Fibroblast of lung (primary cell): ENCODE measurements around the gene ADCY9. TPM values are rescaled to one million over a fixed set of nuclear protein-coding genes. Genes with fewer than 3 reads are reported as not detected.

ENCODE experiments used
- DNase-seq, 2 donors: peaks; one replicate each; pipeline versions ENCODE4 v3.0.0 to v3.0.0-alpha.2; 2010; ENCODE audit warnings: low read depth in 2 of 2
- H2AFZ ChIP-seq: 2 replicates; pipeline ENCODE4 v1.5.1; 2012; ENCODE audit warnings: low read length, control low read depth, inconsistent platforms
- H3K27ac ChIP-seq: 2 replicates; pipeline ENCODE4 v1.5.1; 2011; ENCODE audit warnings: low read length, control low read depth; ENCODE audit not compliant: insufficient read depth
- H3K27me3 ChIP-seq: 2 replicates; pipeline ENCODE4 v1.5.1; 2011; ENCODE audit warnings: mild to moderate bottlenecking, low read length; ENCODE audit not compliant: control insufficient read depth, insufficient read depth
- H3K36me3 ChIP-seq: 2 replicates; pipeline ENCODE4 v1.5.1; 2011; ENCODE audit warnings: low read length; ENCODE audit not compliant: control insufficient read depth, insufficient read depth
- H3K4me1 ChIP-seq: 2 replicates; pipeline ENCODE4 v1.5.1; 2011; ENCODE audit warnings: low read length; ENCODE audit not compliant: control insufficient read depth, insufficient read depth; ENCODE audit errors: extremely low read depth
- H3K4me2 ChIP-seq: 2 replicates; pipeline ENCODE4 v1.5.1; 2011; ENCODE audit warnings: low read length, control low read depth; ENCODE audit not compliant: insufficient read depth; ENCODE audit errors: extremely low read depth
- H3K4me3 ChIP-seq, 4 experiments: fragments of 200-600 bp in 1 of 4; sonication (generic) in 1 of 4; replicated peaks in 1 of 4; 2 replicates each; pipeline ENCODE4 v1.5.1; 2011 to 2016; ENCODE audit warnings: low read length in 4 of 4, low read depth in 3 of 4, mild to moderate bottlenecking in 3 of 4, control low read depth in 2 of 4, inconsistent platforms in 1 of 4, mixed read lengths in 1 of 4; ENCODE audit not compliant: insufficient read depth in 1 of 4; ENCODE audit errors: control extremely low read depth in 1 of 4
- H3K79me2 ChIP-seq: 2 replicates; pipeline ENCODE4 v1.5.1; 2012; ENCODE audit warnings: mild to moderate bottlenecking, low read length, inconsistent platforms; ENCODE audit not compliant: control insufficient read depth, insufficient read depth
- H3K9ac ChIP-seq: 2 replicates; pipeline ENCODE4 v1.5.1; 2011; ENCODE audit warnings: mild to moderate bottlenecking, low read length, control low read depth; ENCODE audit not compliant: insufficient read depth
- H3K9me3 ChIP-seq: 2 replicates; pipeline ENCODE4 v1.5.1; 2012; ENCODE audit warnings: low read depth, low read length; ENCODE audit not compliant: control insufficient read depth, insufficient read depth
- H4K20me1 ChIP-seq: 2 replicates; pipeline ENCODE4 v1.5.1; 2011; ENCODE audit warnings: low read length; ENCODE audit not compliant: control insufficient read depth, insufficient read depth; ENCODE audit errors: extremely low read depth
- EZH2 ChIP-seq: IDR thresholded peaks from 2 replicates; pipeline ENCODE4 v1.5.1; 2012; ENCODE audit warnings: low read length, control low read depth, mild to moderate bottlenecking; ENCODE audit errors: missing control alignments
- polyA plus RNA-seq, 2 donors: library from polyadenylated mRNA; depleted of rRNA in 1 of 2; stranded (reverse) in 1 of 2; unstranded in 1 of 2; fragments of >200 nt; gene quantifications; 2 replicates each; pipeline ENCODE4 v1.2.1, GENCODE V29; 2011 to 2012; ENCODE audit warnings: missing spikeins in 1 of 2
- total RNA-seq: library from RNA; depleted of rRNA; stranded (reverse); fragments of >200 nt; gene quantifications from 2 replicates; pipeline ENCODE4 v1.2.1, GENCODE V29; 2014
- TF ChIP-seq, protein P1 (sequence below), 2 donors: IDR thresholded peaks in 1 of 2; conservative IDR thresholded peaks in 1 of 2; 1 replicate in 1 of 2; 2 replicates in 1 of 2; pipeline ENCODE4 v1.5.1; 2011 to 2012; ENCODE audit warnings: low read length in 2 of 2, control low read depth in 1 of 2, inconsistent platforms in 1 of 2, low read depth in 1 of 2, mild to moderate bottlenecking in 1 of 2

The ADCY9 gene
- total and polyA plus RNA-seq, 2 donors (not counting 1 experiment from before 2014, with no cell fraction given) = 22.1 to 37.0 TPM

- no peak overlapping the region for H2AFZ ChIP-seq
- no peak overlapping the region for H3K9ac ChIP-seq
- peaks cover 1% of the 10 kb centered on the region for H3K79me2 ChIP-seq
- H4K20me1 ChIP-seq = no peaks in the 10 kb centered on the region
- no peaks in the 10 kb centered on the region for H3K27me3 ChIP-seq
- TF ChIP-seq, protein P1, sequence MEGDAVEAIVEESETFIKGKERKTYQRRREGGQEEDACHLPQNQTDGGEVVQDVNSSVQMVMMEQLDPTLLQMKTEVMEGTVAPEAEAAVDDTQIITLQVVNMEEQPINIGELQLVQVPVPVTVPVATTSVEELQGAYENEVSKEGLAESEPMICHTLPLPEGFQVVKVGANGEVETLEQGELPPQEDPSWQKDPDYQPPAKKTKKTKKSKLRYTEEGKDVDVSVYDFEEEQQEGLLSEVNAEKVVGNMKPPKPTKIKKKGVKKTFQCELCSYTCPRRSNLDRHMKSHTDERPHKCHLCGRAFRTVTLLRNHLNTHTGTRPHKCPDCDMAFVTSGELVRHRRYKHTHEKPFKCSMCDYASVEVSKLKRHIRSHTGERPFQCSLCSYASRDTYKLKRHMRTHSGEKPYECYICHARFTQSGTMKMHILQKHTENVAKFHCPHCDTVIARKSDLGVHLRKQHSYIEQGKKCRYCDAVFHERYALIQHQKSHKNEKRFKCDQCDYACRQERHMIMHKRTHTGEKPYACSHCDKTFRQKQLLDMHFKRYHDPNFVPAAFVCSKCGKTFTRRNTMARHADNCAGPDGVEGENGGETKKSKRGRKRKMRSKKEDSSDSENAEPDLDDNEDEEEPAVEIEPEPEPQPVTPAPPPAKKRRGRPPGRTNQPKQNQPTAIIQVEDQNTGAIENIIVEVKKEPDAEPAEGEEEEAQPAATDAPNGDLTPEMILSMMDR (conservative IDR thresholded peaks at IDR 0.05 in 1 of 2, IDR thresholded peaks at IDR 0.05 in 1 of 2; ENCODE audit: low read depth in 1 of 2, low read length in 2 of 2) = no peak
- TF ChIP-seq EZH2 = no peak
- peaks cover 11% of the 10 kb centered on the region for H3K4me1 ChIP-seq
- H3K27ac ChIP-seq = no peak overlapping the region
- no peak overlapping the region for H3K4me3 ChIP-seq
- no peaks in the 10 kb centered on the region for H3K9me3 ChIP-seq
- H3K36me3 ChIP-seq = no peaks in the 10 kb centered on the region
- DNase-seq = peak in 1 of 2 donors; percentile 51
- H3K4me2 ChIP-seq = peak overlapping the region; percentile 13
These were observed 97.9 kb downstream of the ADCY9 start for GRCh38 chr16:4018391-4018790.

- TF ChIP-seq, protein P1 (conservative IDR thresholded peaks at IDR 0.05 in 1 of 2, IDR thresholded peaks at IDR 0.05 in 1 of 2; ENCODE audit: low read depth in 1 of 2, low read length in 2 of 2) = no peak
- TF ChIP-seq EZH2 = no peak
- Histone ChIP-seq H3K4me3 (no peak overlapping the region), H3K9ac (no peak overlapping the region), H3K27ac (no peak overlapping the region), H3K9me3 (no peaks in the 10 kb centered on the region), H3K36me3 (no peaks in the 10 kb centered on the region), H4K20me1 (no peaks in the 10 kb centered on the region), H3K4me1 (peaks cover 11% of the 10 kb centered on the region), H2AFZ (no peak overlapping the region), H3K79me2 (peaks cover 1% of the 10 kb centered on the region), H3K4me2 (no peak overlapping the region), H3K27me3 (no peaks in the 10 kb centered on the region)
- no peak for DNase-seq
These were observed 98.4 kb downstream of the ADCY9 start for GRCh38 chr16:4017807-4018206.

DNA sequence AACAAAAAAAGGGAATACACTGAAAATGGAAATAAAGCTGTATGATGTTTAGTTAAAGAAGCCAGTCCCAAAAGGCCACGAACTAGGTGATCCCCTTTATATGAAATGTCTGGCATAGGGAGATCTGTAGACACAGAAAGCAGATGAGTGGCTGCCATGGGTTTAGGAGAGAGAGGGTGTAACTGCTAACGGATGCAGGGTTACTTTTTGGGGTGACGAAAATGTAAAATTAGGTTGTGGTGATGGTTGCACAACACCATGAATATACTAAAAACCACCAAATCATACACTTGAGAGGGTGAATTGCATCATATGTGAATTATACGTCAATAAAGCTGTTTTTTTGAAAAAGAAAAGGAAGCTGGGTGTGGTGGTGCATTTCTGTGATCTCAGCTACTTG, 99.6 kb downstream of the ADCY9 start:
- no peak overlapping the region for H2AFZ ChIP-seq
- H3K27ac ChIP-seq = no peak overlapping the region
- no peaks in the 10 kb centered on the region for H4K20me1 ChIP-seq
- H3K4me2 ChIP-seq = no peak overlapping the region
- H3K4me3 ChIP-seq = no peak overlapping the region
- no peaks in the 10 kb centered on the region for H3K9me3 ChIP-seq
- H3K36me3 ChIP-seq = no peaks in the 10 kb centered on the region
- DNase-seq = peak; percentile 7 to 85
- H3K9ac ChIP-seq = no peak overlapping the region
- H3K4me1 ChIP-seq = peaks cover 11% of the 10 kb centered on the region
- no peaks in the 10 kb centered on the region for H3K27me3 ChIP-seq
- H3K79me2 ChIP-seq = peaks cover 1% of the 10 kb centered on the region
- TF ChIP-seq, protein P1 (conservative IDR thresholded peaks at IDR 0.05 in 1 of 2, IDR thresholded peaks at IDR 0.05 in 1 of 2; ENCODE audit: low read depth in 1 of 2, low read length in 2 of 2) = no peak
- TF ChIP-seq EZH2 = no peak
